Measurements from ENCODE around the gene IFTAP. TPM values are rescaled to one million over a fixed set of nuclear protein-coding genes. Genes with fewer than 3 reads are reported as not detected.

IFTAP gene
- total and polyA plus RNA-seq, 2 of the 13 experiments (the other 11 are each of a cell fraction or from before 2014, with no cell fraction given), result 11.3 to 29.4 TPM

- H3K36me3 ChIP-seq (replicated peaks in 1 of 2; ENCODE audit: control insufficient read depth in 1 of 2, insufficient read depth in 2 of 2, low read length in 2 of 2), result no peaks in the 10 kb centered on the region
- no peaks in the 10 kb centered on the region for H3K79me2 ChIP-seq (ENCODE audit: insufficient read depth, low read length)
- H3K9ac ChIP-seq (ENCODE audit: insufficient read depth, low read depth, low read length), result no peak overlapping the region
- DNase-seq (ENCODE audit: low spot score) (no peak), ATAC-seq (no peak), FAIRE-seq (no peak)
- no peak overlapping the region for H2AFZ ChIP-seq (ENCODE audit: low read length)
- no peaks in the 10 kb centered on the region for H3K9me3 ChIP-seq (ENCODE audit: low read length)
- in situ Hi-C loops (cut with HindIII; ENCODE audit: extremely low pct_ligation_motif_present, low pct_unique_long_range_greater_than_20kb), result loop anchor here (5.0 kb wide), 1 partner anchor 58 kb away; no protein-coding TSS in a partner anchor
- intact Hi-C loops (cut with micrococcal nuclease; ENCODE audit: unreplicated experiment), result no loop called here
- no peak overlapping the region for H3K4me2 ChIP-seq (ENCODE audit: low read depth, low read length)
- no peaks in the 10 kb centered on the region for H3K4me1 ChIP-seq (ENCODE audit: insufficient read depth, low read length)
- H3K27me3 ChIP-seq (ENCODE audit: control insufficient read depth in 1 of 2, insufficient read depth in 2 of 2, low read length in 2 of 2), result no peaks in the 10 kb centered on the region; a peak in 1 of 5 replicates
- TF ChIP-seq CENPX (CRISPR knock-in tag; IDR thresholded peaks at IDR 0.05), result no peak
- no peak for TF ChIP-seq ZNF331 (CRISPR knock-in tag; IDR thresholded peaks at IDR 0.05)
- no peak for TF ChIP-seq STAT6 (CRISPR knock-in tag; IDR thresholded peaks at IDR 0.05; ENCODE audit: borderline replicate concordance)
- TF ChIP-seq XRCC5 (optimal IDR thresholded peaks at IDR 0.05; ENCODE audit: low read length), result no peak
- no peak for TF ChIP-seq ZNF44 (CRISPR knock-in tag; IDR thresholded peaks at IDR 0.05)
- TF ChIP-seq NFKBIZ (CRISPR knock-in tag; IDR thresholded peaks at IDR 0.05), result no peak
- no peak for TF ChIP-seq ZBTB38 (CRISPR knock-in tag; IDR thresholded peaks at IDR 0.05)
- no peak for TF ChIP-seq HNRNPLL (IDR thresholded peaks at IDR 0.05; ENCODE audit: low read depth, low read length, poor library complexity, severe bottlenecking)
- no peak for TF ChIP-seq GTF2F1 (IDR thresholded peaks at IDR 0.05; ENCODE audit: low read length)
- TF ChIP-seq, protein P1, sequence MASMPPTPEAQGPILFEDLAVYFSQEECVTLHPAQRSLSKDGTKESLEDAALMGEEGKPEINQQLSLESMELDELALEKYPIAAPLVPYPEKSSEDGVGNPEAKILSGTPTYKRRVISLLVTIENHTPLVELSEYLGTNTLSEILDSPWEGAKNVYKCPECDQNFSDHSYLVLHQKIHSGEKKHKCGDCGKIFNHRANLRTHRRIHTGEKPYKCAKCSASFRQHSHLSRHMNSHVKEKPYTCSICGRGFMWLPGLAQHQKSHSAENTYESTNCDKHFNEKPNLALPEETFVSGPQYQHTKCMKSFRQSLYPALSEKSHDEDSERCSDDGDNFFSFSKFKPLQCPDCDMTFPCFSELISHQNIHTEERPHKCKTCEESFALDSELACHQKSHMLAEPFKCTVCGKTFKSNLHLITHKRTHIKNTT (CRISPR knock-in tag; IDR thresholded peaks at IDR 0.05), result no peak
- TF ChIP-seq, protein P2, sequence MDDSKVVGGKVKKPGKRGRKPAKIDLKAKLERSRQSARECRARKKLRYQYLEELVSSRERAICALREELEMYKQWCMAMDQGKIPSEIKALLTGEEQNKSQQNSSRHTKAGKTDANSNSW (CRISPR knock-in tag; IDR thresholded peaks at IDR 0.05; ENCODE audit: borderline replicate concordance), result no peak
- TF ChIP-seq NONO (IDR thresholded peaks at IDR 0.05), result no peak
- no peak for TF ChIP-seq NONO (CRISPR knock-in tag; conservative IDR thresholded peaks at IDR 0.05)
- no peak for TF ChIP-seq ATF7 (IDR thresholded peaks at IDR 0.05)
- no peak for TF ChIP-seq ATF7 (CRISPR knock-in tag; IDR thresholded peaks at IDR 0.05)
- CTCF ChIA-PET (ENCODE audit: low intra/inter-chr PET ratio, low total read pairs), result no interaction called here
- H4K20me1 ChIP-seq (ENCODE audit: insufficient read depth, low read length), result no peaks in the 10 kb centered on the region
- POLR2A ChIA-PET, result no interaction called here
- no peak overlapping the region for H3K27ac ChIP-seq (ENCODE audit: extremely low read length, insufficient read depth, low read length)
- no TSS peak for BruUV-seq (replicated peaks)
- H3K4me3 ChIP-seq (replicated peaks in 1 of 3; ENCODE audit: insufficient read depth in 1 of 3, low read depth in 2 of 3, low read length in 3 of 3), result no peak overlapping the region
Measured at GRCh38 chr11:36620246-36620645, 25.9 kb downstream of the IFTAP start.

Measured in HepG2 (cell line).